Astrocyte of the spinal cord (primary cell): ENCODE measurements around the gene LEO1.
A peak's percentile ranks its signal among the peaks of the same experiment; 100 is the strongest.

Experiments used
- DNase-seq: peaks from one replicate; pipeline ENCODE4 v3.0.0; 2011; ENCODE audit warnings: low read depth, low spot score
- H3K4me3 ChIP-seq: 2 replicates; pipeline ENCODE4 v1.5.1; 2011; ENCODE audit warnings: low read depth, mild to moderate bottlenecking, low read length, moderate library complexity
- CTCF ChIP-seq: IDR thresholded peaks from 2 replicates; pipeline ENCODE4 v1.5.1; 2012; ENCODE audit warnings: low read depth, mild to moderate bottlenecking, low read length, inconsistent platforms
- in situ Hi-C: cut with HindIII; loops from 2 replicates; pipeline ENCODE4 v1.10.0; 2017; ENCODE audit warnings: low sequenced_read_pairs

LEO1 gene

GRCh38 chr15:51926809-51927208 is 44.8 kb downstream of the LEO1 start:
- DNase-seq: no peak
- no peak overlapping the region for H3K4me3 ChIP-seq
- TF ChIP-seq CTCF: no peak
- in situ Hi-C loops: no loop called here

GRCh38 chr15:51924156-51925068 is 47.2 kb downstream of the LEO1 start:
- DNase-seq: no peak
- in situ Hi-C loops: no loop called here
- no peak overlapping the region for H3K4me3 ChIP-seq
- no peak for TF ChIP-seq CTCF

GRCh38 chr15:51917493-51917892 is 54.1 kb downstream of the LEO1 start:
- in situ Hi-C loops: no loop called here
- peak; percentile 57 for TF ChIP-seq CTCF
- no peak overlapping the region for H3K4me3 ChIP-seq
- DNase-seq: peak; percentile 29

GRCh38 chr15:51912528-51912927 is 59.0 kb downstream of the LEO1 start:
- in situ Hi-C loops: no loop called here
- TF ChIP-seq CTCF: no peak
- no peak for DNase-seq
- no peak overlapping the region for H3K4me3 ChIP-seq

GRCh38 chr15:51909584-51909983 is 62.0 kb downstream of the LEO1 start:
- no peak overlapping the region for H3K4me3 ChIP-seq
- in situ Hi-C loops: no loop called here
- no peak for DNase-seq
- no peak for TF ChIP-seq CTCF

- peak; percentile 42 for DNase-seq
- in situ Hi-C loops: no loop called here
- TF ChIP-seq CTCF: no peak
- no peak overlapping the region for H3K4me3 ChIP-seq
These were observed 63.3 kb downstream of the LEO1 start for GRCh38 chr15:51908316-51908715.
